ENCODE results near the gene ARG2.

- TF ChIP-seq CTCF (IDR thresholded peaks at IDR 0.05; ENCODE audit: low read depth, low read length, poor library complexity, severe bottlenecking) (no peak), EZH2phosphoT487 (IDR thresholded peaks at IDR 0.05; ENCODE audit: borderline replicate concordance, low read length) (no peak)
Measured at GRCh38 chr14:67641480-67641879, 21.8 kb downstream of the ARG2 start.
